OCI-LY7 (cell line): ENCODE data around the gene ADAMTS9.

Experiments used
- CTCF ChIP-seq: fragments of 200-600 bp; sonication (generic); conservative IDR thresholded peaks from 2 replicates; pipeline ENCODE4 v1.5.1; 2014; ENCODE audit warnings: mild to moderate bottlenecking, antibody characterized with exemption, low read length, moderate library complexity, mixed read lengths
- EZH2phosphoT487 ChIP-seq: fragments of 200-600 bp; sonication (generic); IDR thresholded peaks from 2 replicates; pipeline ENCODE4 v1.6.1; 2018; ENCODE audit warnings: low read depth, borderline replicate concordance, mild to moderate bottlenecking, mixed run types, antibody characterized with exemption, low read length, moderate library complexity, mixed read lengths

GRCh38 chr3:64667887-64668581 is 19.8 kb downstream of the ADAMTS9 start:
- TF ChIP-seq CTCF: no peak
- TF ChIP-seq EZH2phosphoT487: no peak
